ENCODE results near the gene NNAT.
"Not testable (repeated sequence)": the region's sequence is repeated elsewhere in the genome, so short reads cannot be mapped to it uniquely, and the experiment has no call there.

- not testable (repeated sequence) for TF ChIP-seq CTCF (IDR thresholded peaks at IDR 0.05; ENCODE audit: poor library complexity, severe bottlenecking); EZH2 (IDR thresholded peaks at IDR 0.05; ENCODE audit: borderline replicate concordance, insufficient read depth, low read length, poor library complexity, severe bottlenecking)
These were observed 19.8 kb downstream of the NNAT start for GRCh38 chr20:37540838-37541237.

Data from neural cell (in vitro differentiated cells).